Glomerular visceral epithelial cell (primary cell): Measurements from ENCODE around the gene EIF3CL.
"Not testable (repeated sequence)": the region's sequence is repeated elsewhere in the genome, so short reads cannot be mapped to it uniquely, and the experiment has no call there.

Source experiments
- DNase-seq: peaks from one replicate; pipeline ENCODE4 v3.0.0-alpha.2; 2016; ENCODE audit errors: extremely low spot score

Gene EIF3CL

DNA sequence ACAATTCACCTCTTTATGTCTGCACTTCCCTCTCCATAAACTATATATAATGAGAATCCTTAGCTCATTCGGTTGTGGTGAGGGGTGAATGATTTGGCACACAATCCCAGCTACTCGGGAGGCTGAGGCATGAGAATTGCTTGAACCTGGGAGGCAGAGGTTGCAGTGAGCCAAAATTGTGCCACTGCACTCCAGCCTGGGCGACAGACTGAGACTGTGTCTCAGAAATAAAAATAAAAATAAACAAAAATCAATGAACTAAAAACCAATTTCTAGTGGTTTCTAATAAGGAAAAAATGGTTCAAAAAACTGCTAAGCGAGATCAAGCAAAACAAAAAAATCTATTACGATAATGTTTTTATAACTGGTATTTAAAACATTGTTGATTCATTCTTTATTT lies 40.2 kb downstream of the EIF3CL start, which contains the start of gene NPIPB6:
Gene NPIPB6, minus strand, starts transcription at position 101 of the 400 bp plus-strand sequence. CDS start 686 bp downstream, outside the sequence.
- DNase-seq: not testable (repeated sequence)

DNA sequence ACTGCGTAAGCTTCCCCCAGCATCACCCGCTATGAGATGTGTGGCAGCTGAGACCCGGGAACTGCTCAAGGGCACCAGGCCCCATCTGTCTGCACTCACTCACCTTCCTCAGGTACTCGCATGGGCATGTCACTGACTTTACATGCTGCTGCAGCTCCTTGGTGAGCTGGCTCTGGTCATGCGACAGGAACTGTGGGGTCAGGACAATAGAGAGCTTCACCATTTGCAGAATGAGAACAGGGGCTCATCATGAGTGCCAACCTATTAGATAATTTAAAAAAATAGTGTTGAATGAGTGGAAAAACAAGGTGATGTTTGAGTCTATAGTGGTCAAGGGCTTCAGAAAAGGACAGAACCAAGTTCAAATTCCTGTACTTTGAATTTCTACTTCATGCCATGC lies 41.0 kb downstream of the EIF3CL start:
- DNase-seq: not testable (repeated sequence)

- not testable (repeated sequence) for DNase-seq
Observed at GRCh38 chr16:28338230-28338629, 65.4 kb downstream of the EIF3CL start.

GRCh38 chr16:28336940-28337710 lies 66.5 kb downstream of the EIF3CL start:
- DNase-seq: not testable (repeated sequence)

GRCh38 chr16:28335678-28336077 lies 68.0 kb downstream of the EIF3CL start:
- DNase-seq: not testable (repeated sequence)

DNA sequence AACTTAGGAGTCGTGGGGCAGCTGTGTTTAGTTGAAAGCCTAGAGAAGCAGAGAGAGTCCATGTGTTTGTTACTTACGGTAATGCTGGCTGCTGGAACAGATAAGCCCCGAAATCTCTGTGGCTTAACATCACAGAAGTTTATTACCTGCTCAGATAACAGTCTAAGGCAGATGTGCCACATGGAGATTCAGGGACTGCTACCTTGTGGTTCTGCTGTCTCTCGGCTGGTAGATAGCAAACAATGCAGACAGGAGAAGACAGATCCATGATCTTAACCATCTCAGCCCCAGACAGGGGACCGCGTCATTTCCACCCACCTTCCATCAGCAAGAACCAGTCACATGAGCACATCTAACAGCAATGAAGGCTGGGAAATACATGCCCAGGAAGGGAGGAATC lies 71.0 kb downstream of the EIF3CL start:
- not testable (repeated sequence) for DNase-seq

DNA sequence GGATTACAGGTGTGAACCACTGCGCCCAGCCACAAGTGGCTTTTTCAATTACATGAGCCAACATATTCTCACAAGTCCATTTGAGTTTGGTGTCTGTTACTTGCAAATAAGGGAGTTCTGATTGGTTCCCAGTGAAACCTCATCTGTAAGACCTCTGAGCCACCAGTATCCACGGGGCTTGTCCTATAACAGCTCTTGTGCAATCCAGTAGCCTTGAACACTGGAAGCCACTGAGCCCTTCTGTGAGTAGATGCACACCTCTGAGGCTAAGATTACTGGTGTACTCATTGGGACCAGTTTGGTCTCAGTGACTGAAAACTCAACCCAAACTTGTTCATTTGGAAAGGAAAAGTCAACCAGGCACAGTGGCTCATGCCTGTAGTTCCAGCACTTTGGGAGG lies 72.7 kb downstream of the EIF3CL start:
- DNase-seq: not testable (repeated sequence)

- DNase-seq: not testable (repeated sequence)
Observed at GRCh38 chr16:28330232-28330631, 73.4 kb downstream of the EIF3CL start.
